GM12874 (cell line): ENCODE data around the gene ACTL6B.

Experiments used
- CTCF ChIP-seq: IDR thresholded peaks from 2 replicates; pipeline ENCODE4 v1.5.1; 2011; ENCODE audit warnings: low read depth, mild to moderate bottlenecking, control low read depth, low read length, moderate library complexity; ENCODE audit not compliant: insufficient read depth

Gene ACTL6B

DNA sequence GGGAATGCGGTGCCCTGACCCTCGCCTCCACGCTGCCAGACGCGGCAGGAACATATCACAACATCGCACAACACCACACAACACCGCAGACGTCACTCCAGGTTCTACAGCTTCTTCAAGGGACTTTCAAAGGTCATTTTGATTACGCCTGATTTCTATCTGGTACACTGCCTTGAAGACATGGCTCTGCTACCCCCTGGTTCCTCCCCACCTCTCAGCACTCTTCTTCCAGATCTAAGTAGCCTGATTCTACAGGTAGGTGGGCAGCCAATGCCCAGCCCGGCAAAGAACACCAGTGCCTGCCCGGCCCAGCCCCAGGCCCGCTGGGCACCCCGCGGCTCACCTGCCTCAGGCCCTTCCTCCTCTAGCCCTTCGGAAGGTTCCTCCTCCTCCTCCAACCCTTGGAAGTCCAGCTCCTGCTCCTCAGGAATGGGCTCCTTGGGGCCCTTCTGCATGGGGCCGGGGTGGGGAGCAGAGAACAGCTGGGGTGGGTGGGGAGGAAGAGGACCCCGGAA, 29.4 kb upstream of the ACTL6B start:
- TF ChIP-seq CTCF = no peak

DNA sequence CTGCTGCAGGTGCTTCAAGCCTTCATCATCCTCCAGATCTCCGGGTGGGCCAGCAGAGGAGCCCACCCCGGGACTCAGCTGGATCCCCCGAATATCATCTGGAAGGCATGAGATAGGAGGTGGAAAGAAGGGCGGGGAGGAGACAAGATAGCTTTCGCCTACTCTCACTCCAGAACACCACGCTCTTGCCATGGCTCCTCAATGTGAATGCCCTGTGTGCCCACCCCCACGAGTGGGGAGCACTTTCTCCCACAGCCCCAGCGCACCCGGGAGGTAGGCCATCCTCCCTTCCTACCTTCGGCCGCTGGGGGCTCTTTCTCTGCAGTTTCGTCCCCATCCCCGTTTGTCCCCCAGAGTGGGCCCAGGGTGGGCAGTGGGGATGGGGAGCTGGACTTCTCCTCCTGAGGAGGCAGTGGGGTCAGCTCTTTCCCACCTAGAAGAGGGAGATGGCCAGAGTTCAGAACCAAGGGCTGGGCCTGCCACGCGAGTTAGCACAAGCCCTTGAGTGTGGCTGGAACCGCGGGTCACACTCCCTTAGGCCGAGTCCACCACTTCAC, 28.9 kb upstream of the ACTL6B start:
- no peak for TF ChIP-seq CTCF

- TF ChIP-seq CTCF = no peak
Observed at GRCh38 chr7:100684534-100685042, 28.3 kb upstream of the ACTL6B start.

DNA sequence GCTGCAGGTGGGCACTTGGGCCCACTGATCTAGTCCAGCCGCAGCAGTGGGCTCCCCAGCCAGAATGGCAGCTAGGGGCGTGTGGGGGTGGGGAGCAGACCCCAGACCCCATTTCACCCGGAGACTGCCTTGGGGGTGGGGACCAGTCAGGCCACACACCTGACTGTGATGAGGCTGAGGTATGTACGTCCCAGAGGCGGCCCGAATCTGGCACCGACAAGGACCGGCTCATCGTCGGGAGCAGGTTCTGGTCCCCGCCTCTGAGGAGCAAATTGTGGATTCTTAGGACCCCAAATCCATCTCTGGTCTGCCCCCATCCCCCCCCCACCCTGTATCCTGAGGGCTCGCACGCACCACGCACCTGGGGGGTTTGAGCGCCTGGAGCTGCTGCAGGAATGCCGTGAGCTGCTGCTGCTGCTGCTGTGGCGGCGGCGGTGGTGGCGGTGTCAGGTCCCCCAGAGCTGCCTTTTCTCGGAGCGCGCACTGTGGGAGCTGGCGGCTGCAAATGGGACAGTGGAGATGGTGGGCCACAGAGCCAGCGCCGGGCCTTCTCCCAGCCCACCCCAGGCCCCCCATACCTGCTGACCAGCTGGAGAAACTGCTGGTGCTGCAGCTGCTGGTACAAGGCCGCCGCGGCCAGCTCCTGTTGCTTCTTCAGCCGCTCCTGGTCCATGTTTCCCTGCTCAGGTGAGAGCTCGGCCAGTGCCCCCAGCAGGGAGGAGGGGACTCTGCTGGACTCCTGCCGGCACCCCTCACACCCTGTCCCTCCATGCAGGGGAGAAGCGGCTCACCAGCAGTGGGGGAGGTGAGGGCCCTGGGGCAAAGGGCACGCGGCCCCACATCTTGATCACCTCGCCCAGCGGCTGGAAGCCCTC, 27.6 kb upstream of the ACTL6B start:
- no peak for TF ChIP-seq CTCF

DNA sequence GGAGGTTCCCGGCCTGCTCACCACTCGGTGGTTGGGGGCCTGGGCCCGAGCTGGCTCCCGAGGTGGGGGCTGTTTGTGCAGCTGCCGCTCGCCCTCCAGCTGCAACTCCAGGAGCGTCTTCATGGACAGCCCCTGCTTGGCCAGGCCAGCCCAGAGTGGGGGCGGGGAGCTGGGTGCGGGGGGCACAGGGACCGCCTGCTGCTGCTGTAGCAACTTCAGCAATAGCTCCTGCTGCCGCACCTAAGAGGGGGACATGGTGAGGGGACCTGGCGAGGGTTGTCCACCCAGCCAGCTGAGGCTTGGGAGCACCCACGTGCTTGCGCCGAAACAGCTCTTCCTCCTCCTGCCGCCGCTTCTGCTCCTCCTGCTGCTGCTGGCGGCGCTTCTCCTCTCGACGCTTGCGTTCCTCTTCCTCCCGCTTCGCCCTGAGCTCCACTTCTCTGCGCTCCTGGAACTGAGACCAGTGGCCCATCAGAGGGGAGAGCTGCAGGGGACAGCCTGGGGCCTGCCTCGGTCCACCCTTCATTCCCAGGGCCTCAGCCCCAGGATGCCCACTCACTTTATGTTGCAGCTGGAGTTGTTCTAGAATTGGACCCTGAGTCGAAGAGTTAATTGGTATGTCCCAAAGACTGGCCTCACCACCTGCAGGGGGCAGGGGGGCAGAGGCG, 26.9 kb upstream of the ACTL6B start:
- TF ChIP-seq CTCF = no peak

DNA sequence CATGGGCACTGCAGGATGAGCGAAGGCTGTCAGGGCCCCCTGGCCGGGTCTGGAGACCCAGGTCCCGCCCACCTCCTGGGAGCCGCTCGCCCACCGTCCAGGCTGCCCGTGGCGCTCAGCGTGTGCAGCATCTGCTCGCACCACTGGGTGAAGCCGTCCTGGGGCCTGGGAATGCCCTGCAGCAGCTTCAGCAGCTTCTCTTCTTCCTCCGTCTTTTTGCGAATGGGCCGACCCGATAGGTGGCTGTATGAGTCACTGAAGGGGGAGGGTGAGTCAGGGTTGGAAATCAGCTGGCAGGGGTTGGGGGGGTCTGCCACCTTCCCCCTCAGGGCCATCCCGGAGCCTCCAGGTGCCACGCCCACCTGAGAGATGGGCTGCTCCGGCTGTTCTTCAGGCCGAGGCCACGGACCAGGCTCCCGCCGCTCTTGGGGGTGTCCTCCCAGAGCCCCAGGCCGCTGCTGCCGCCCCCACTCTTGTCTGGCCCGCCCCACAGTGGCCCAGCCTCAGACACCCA, 26.0 kb upstream of the ACTL6B start:
- TF ChIP-seq CTCF = no peak
